Measurements from ENCODE around the gene PDSS2.
"Not testable (repeated sequence)": the region's sequence is repeated elsewhere in the genome, so short reads cannot be mapped to it uniquely, and the experiment has no call there.

The PDSS2 gene

DNA sequence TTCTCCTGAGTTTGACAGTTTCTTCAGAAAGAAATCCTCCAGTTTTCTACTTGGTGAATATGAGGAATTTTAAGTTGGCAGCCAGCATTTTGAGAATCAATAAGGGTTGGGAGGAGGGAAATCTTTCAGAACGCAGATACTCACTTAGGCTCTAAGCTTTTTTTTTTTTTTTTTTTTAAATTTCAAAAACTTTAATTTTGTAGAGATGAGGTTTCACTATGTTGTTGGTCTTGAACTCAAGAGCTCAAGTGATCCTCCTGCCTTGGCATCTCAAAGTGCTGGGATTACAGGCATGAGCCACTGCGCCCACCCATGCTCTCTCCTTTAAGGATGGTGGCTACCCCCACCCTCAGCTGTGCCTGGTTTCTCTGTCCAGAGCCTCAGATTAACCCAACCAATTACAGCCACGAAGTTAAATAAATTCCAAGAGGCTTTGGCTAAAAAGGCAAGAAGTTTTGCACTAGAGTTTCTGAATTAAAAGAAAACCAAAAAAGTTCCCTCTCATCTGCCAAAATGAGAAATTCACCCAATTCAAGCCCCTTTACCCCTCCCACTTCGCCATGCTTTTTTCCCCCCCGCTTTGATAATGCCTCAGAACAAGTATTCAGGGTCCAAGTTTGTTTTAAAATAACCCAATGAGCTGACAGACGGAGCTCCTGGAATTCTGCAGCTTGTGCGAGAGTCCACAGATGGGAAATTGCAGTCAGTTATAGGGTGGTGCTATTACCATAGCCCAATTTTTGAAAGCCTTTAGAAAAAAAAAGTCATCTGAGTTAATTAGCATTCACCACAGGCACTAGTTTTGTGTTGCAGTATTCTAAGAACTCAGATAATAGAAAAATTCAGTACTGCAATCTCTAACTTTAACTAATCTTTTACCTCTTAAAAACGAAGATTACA lies 249.7 kb downstream of the PDSS2 start:
- no peak for DNase-seq

GRCh38 chr6:107207251-107207873 lies 252.0 kb downstream of the PDSS2 start:
- DNase-seq, result no peak

DNA sequence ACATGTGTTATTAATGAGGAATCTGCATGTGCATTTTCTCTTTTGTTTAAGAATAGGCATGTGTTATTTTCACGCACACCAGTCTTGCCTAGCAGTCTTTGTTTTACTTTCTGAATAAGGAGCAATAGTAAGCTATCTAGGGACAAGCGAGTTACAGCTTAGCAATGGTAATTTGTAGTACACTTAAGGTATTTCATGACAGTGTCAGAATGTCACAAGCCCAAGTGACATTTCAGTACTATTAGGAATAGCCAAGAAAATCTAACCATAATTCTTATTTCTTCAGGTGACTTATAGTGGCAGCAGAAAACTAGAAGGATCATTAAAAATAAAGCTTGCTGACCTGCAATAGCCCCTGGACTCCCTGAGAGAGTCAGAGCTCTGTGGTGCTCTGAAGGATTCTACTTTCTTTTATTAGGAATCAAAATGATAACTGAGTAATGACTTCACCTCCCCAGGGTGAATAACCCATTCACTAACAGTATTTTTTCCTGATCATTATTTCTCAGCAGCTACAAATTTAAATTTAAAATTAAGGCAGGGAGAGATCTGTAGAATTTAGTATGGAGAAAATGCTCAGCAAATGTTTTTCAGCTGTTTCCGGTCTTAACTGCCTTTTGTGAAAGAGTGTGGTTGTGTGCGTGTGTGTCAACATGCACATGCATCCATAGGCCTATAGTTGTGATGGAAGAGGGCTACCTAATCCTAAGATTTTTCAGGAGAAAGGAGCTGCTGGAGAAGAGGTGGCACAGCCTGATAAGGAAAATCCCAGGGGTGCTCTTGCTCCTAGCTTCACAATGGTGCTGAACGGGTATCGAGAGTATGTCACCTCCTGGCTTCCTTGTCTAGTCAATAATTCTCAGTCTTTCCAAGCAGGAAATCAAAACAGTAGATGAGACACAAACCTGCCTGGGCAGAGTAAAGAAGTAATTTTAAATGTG lies 254.0 kb downstream of the PDSS2 start:
- no peak for DNase-seq

- DNase-seq, result no peak
Measured at GRCh38 chr6:107202876-107203468, 256.4 kb downstream of the PDSS2 start.

DNA sequence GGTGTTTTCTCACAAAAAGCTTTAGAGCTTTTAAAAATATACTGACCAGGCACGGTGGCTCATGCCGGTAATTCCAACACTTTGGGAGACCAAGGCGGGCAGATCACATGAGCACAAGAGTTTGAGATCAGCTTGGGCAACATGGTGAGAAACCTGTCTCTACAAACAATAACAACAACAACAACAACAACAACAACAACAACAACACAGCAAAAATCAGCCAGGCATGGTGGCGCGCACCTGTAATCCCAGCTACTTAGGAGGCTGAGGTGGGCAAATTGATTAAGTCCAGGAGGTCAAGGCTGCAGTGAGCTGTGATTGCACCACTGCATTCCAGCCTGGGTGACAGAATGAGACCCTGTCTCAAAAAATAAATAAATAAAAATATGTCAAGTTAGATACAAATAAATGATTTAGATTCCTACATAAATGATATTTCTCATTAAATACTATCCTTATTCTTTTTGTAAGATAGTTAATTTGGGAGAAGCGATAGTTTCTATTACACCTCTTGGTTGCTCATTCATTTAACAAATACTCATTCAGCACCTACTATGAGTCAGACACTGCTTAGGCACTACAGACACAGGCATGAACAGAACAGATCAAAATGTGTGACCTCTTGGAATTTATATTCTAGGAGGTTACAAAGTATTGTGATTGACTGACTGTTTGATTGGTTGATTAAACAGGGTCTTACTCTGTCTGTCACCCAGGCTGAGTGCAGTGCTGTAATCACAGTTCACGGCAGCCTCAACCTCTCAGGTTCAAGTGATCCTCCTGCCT lies 260.5 kb downstream of the PDSS2 start:
- DNase-seq, result no peak

- no peak for DNase-seq
Measured at GRCh38 chr6:107196152-107196551, 263.2 kb downstream of the PDSS2 start.

DNA sequence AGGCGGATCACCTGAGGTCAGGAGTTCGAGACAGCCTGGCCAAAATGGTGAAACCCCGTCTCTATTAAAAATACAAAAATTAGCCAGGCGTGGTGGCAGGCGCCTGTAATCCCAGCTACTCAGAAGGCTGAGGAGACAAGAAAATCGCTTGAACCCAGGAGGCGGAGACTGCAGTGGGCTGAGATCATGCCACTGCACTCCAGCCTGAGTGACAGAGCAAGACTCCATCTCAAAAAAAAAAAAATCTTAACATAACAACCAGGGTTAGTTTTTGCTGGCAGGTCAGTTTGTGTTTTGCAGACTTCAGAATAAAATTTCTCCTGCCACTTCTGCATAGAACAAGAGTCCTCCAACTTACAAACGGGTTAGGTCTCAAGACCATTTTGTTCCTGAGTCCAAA lies 264.6 kb downstream of the PDSS2 start:
- DNase-seq, result not testable (repeated sequence)

GRCh38 chr6:107192830-107193229 lies 266.5 kb downstream of the PDSS2 start:
- no peak for DNase-seq

DNA sequence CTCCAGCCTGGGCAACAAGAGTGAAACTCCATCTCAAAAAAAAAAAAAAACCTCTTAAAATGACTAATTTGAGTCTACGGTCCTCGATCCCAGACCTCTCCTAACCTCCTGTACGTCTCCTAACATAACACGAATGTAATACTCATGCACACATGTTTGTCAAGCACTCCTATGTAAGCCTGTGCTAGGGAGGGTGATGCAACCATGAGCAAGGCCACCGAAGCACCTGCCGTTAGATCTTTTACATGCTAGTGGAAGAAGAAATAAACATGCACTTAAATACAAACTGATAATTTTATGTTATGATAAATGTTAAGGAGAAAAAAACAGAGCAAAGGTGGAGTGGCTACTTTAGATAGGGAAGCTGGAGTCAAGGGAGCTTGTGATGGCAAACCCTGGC lies 271.7 kb downstream of the PDSS2 start:
- DNase-seq, result no peak

DNA sequence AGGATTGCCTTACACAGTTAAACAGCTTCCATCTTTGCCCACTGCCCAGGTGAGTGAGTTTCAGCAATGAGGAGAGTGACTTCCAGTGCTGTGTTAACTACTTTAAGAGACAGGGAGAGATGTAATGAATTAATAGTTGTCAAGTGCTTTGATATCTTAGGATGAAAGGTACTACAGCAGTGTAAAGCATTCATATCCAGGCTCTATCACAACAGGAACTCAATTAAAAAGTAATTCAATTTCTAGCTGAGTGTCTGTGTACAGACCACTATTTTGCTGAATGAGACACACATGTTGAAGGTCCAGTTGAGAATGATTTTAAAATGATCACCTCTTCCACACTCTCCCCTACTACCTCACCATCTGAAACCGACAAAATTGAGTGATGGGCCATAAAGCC lies 273.3 kb downstream of the PDSS2 start:
- DNase-seq, result no peak

DNA sequence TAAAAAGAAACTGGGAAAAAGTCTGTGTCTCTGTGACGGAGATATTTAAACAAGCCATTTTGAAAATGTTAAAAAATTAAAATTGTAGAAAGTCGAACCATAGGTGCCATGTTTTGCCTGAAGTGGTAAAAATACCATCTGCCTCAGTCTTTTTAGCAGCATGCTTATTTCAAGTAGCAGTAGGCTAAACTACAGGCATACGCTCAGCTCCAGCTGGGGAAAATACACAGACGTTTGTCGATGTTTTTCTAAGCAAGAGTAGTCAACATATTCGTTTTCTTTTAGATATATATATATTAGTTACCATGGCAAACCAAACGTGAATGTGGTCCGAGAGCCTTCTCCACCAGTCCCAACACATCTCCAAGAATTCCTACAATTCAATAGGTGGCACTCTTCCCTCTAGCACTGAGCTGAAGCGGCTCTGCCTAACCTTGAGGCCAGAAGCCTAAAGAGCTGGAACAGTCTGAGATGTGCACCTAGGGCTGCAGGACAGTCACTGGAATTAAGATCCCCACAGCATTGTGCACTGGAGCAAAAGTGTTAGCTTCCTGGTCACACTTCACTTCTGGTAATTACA lies 273.9 kb downstream of the PDSS2 start:
- no peak for DNase-seq

DNA sequence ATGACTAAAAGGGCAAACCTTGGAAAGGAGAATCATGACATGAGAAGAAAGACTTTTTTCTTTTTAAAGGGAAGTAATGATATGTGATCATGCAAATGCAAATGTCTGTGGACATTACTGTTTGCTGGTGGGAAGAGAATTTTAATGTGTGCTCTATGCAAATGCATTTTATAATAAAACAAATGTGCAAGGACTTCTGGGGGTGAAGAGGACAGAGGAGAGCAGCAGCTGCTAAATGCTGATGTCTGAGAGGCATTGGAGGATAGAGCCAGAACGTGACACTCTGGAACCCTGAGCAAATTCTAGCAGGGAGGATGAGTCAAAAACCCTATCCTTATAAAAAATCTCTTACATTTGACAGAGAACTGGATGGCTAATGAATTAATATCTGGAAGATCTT lies 274.9 kb downstream of the PDSS2 start:
- no peak for DNase-seq

DNA sequence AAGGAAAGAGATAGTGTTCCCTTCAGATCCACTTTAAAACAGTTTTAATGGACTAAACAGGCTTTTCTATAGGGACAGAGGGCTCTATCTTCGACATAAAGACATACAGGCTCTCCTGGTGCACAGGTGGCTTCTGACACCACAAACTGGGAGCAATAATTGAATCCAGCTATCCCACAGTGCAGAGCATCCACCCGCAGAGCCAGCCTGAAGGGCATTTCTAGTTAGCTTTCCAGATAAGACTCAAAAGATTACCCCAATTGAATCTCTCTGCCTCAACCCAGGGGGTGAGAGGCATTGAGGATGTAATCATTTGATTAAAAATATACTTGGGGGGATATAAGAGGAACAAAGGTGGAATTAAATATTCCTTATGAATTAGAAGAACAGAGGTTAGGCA lies 279.3 kb downstream of the PDSS2 start:
- DNase-seq, result no peak

DNA sequence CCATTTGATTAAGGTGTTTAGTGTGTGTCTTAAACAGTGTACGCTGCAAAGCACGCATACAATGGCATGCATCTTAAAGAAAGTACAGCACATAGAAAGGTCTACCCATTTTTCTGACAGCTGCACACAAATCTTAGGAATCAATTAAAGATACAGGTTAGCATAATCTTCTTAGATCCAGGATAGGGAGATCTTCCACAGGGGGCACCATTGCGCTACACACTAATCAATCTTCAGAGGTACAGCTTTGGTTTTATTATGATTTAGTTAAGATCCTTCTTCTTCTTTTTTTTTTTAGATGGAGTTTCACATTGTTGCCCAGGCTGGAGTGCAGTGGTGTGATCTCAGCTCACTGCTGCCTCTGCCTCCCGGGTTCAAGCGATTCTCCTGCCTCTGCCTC lies 280.4 kb downstream of the PDSS2 start:
- no peak for DNase-seq

DNA sequence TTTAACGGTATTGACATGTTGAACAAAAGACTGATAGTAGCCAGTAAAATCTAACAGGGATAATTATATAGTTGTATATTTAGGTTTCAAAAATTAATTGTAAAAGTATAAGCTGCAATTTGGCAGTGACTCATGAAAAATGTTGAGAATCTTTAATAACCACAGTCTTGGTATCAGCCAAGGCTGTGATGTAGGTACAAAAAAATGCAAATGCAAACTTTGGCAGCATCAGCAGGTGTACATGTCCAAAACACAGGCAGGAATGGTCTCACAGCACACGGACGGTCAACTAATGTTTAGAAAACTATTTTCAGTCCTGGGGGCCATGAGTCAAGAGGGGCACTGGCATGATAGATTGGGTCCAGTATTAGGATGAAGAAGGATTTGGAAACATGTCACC lies 285.6 kb downstream of the PDSS2 start:
- DNase-seq, result no peak

DNA sequence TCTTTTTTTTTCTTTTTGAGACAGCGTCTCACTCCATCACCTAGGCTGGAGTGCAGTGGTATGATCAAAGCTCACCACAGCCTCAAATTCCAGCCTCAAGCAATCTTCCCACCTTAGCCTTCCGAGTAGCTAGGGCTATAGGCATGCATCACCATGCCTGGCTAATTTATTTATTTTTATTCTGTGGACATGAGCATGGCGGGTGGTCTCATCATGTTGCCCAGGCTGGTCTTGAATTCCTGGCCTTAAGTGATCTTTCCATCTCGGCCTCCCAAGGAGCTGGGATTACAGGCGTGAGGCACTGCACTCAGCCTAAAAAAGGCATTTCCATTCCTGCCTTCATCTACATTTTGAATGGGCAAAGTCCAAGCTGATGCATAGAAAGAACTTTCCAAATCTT lies 287.9 kb downstream of the PDSS2 start:
- DNase-seq, result no peak

DNA sequence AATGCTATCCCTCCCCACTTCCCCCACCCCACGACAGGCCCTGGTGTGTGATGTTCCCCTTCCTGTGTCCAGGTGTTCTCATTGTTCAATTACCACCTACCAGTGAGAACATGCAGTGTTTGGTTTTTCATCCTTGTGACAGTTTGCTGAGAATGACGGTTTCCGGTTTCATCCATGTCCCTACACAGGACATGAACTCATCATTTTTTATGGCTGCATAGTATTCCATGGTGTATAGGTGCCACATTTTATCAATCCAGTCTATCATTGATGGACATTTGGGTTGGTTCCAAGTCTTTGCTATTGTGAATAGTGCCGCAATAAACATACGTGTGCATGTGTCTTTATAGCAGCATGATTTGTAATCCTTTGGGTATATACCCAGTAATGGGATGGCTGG lies 295.1 kb downstream of the PDSS2 start:
- DNase-seq, result not testable (repeated sequence)

DNA sequence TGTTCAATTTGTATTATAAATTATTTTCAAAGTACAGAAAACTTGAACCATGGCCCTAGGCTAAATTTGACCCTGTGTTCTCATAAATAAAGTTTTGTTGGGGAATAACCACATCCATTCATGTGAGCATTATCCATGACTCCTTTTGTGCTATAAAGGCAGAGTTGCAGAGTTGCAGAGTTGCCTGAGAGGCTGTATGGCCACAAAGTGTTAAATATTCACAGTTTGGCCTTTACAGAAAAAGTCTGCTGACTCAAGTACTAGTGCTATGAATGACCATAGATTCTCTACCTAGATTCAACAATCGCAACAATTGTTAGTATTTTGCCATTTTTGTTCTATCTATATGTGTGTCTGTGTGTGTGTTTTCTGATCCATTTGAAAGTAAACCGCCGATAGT lies 297.8 kb downstream of the PDSS2 start:
- DNase-seq, result no peak

DNA sequence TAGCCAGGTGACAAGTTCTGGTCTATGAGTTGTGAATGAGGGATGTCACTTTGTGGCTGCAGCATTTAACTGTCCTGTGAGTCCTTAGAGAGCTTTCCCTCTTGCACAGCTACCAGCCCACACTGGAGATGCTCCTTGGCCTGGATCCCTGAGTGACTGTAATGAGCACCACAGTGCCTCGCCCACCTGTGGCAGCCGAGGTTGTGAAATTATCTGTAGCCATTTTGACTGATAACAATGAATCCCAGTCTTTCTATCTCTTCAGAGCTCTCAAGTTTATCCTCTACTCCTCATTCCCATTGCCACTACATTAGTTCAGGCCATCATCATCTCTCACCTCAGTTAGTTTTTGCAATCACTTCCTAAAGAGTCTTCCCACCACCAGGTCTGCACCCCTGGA lies 302.7 kb downstream of the PDSS2 start:
- no peak for DNase-seq

- no peak for DNase-seq
Measured at GRCh38 chr6:107154801-107155160, 304.6 kb downstream of the PDSS2 start.

- DNase-seq, result no peak
Measured at GRCh38 chr6:107154131-107154800, 305.1 kb downstream of the PDSS2 start.
